Tibial nerve (tissue), 4 donors: Measurements from ENCODE around the gene BCAR3. TPM values are rescaled to one million over a fixed set of nuclear protein-coding genes. Genes with fewer than 3 reads are reported as not detected.

Experiments
- DNase-seq, 2 donors: peaks; one replicate each; pipeline ENCODE4 v3.0.0-alpha.2; 2019; ENCODE audit warnings: low spot score in 2 of 2
- H3K27ac ChIP-seq, 4 donors: fragments of 200-600 bp; sonication (generic) in 3 of 4; one replicate each; pipeline ENCODE4 v1.5.1; 2017 to 2019; ENCODE audit warnings: mild to moderate bottlenecking in 1 of 4
- H3K27me3 ChIP-seq, 2 donors: fragments of 200-600 bp; sonication (generic) in 1 of 2; one replicate each; pipeline versions ENCODE4 v1.5.1 to v1.6.0; 2017 to 2019
- H3K36me3 ChIP-seq, 3 donors: fragments of 200-600 bp; sonication (generic); one replicate each; pipeline ENCODE4 v1.5.1; 2018 to 2019
- H3K4me1 ChIP-seq, 4 donors: fragments of 200-600 bp; sonication (generic) in 3 of 4; one replicate each; pipeline ENCODE4 v1.5.1; 2017 to 2019
- H3K4me3 ChIP-seq, 4 donors: fragments of 200-600 bp; sonication (generic) in 3 of 4; one replicate each; pipeline ENCODE4 v1.5.1; 2017 to 2019; ENCODE audit warnings: mild to moderate bottlenecking in 1 of 4, moderate library complexity in 1 of 4
- H3K9me3 ChIP-seq, 4 donors: fragments of 200-600 bp; sonication (generic) in 3 of 4; one replicate each; pipeline ENCODE4 v1.5.1; 2017 to 2019
- EP300 ChIP-seq, 2 donors: sonication (generic); formaldehyde crosslinking; IDR thresholded peaks; one replicate each; pipeline ENCODE4 v1.6.1; 2017; ENCODE audit warnings: antibody characterized with exemption in 2 of 2, mild to moderate bottlenecking in 1 of 2
- POLR2A ChIP-seq, 2 donors: fragments of 450-650 bp; IDR thresholded peaks; one replicate each; pipeline ENCODE4 v1.6.1; 2017; ENCODE audit warnings: antibody characterized with exemption in 2 of 2, mild to moderate bottlenecking in 2 of 2, moderate library complexity in 2 of 2
- WGBS, 2 donors: methylation state at CpG; one replicate each; pipeline ENCODE4 v1.1.5; 2018; 5-methylcytosine and 5-hydroxymethylcytosine counted together
- total RNA-seq, 4 donors: library from RNA; depleted of rRNA; stranded (reverse); fragments of >200 nt; gene quantifications; one replicate each; pipeline ENCODE4 v1.1.0, GENCODE V29; 2016
- TF ChIP-seq, protein P1 (sequence below), 5 experiments: fragments of 200-600 bp in 3 of 5; fragments of 450-650 bp in 2 of 5; sonication (generic) in 3 of 5; IDR thresholded peaks; one replicate each; pipeline ENCODE4 v1.5.1; 2016 to 2019; ENCODE audit warnings: antibody characterized with exemption in 5 of 5, mild to moderate bottlenecking in 3 of 5, moderate library complexity in 2 of 5

BCAR3 gene
- total RNA-seq, 4 donors from 2014 or later: 26.2 to 41.8 (median 36.5) TPM

DNA sequence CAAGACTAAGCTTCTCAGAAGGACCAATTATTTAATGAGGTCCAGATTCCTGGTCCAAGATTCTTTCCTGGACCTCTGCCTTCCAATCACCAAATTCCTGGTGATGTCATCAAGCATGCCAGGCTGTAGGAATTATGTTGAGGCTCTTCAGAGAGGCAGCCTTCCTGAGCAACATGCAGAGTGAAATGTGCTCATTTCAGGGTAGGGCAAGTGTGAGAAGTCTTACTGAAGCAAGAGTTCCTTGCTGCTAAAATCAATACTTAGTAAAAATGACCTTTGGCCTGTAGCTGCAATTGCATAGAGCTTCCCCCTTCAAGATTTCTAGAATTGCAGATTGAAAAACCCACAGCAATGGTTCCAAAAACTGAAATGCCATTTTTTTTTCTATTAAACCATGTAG, 31.7 kb upstream of the BCAR3 start:
- H3K4me3 ChIP-seq: no peak overlapping the region
- DNase-seq: no peak
- no peak overlapping the region for H3K27ac ChIP-seq
- no peaks in the 10 kb centered on the region for H3K27me3 ChIP-seq
- H3K4me1 ChIP-seq: peaks cover 0 to 15% (median 11%) of the 10 kb centered on the region in 4 donors
- no peaks in the 10 kb centered on the region for H3K36me3 ChIP-seq
- H3K9me3 ChIP-seq: peaks cover 0 to 8% (median 0%) of the 10 kb centered on the region in 4 donors
- no peak for TF ChIP-seq EP300 (IDR thresholded peaks at IDR 0.05)

DNA sequence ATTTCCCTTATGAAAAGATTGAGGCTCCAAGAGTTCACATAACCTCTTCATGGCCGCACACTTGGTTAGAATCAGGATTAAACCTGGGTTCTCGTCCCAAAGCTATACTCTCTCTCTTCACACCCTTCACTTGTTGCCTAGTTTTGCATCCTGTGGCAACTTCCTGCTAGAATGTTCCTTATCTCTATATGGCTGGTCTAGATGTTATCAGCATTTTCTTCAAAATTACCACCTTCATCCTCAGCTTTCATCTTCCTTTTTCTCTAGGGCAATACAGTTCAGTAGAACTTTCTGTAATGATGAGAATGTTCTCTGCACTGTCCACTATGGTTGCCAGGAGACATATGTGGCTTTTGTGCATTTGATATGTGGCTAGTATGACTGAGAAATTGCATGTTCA, 31.1 kb upstream of the BCAR3 start:
- H3K27me3 ChIP-seq: no peaks in the 10 kb centered on the region
- H3K27ac ChIP-seq: no peak overlapping the region
- peaks cover 0 to 8% (median 0%) of the 10 kb centered on the region in 4 donors for H3K9me3 ChIP-seq
- WGBS, 2 donors: 90% methylated on average over 2 of the region's 2 CpGs
- no peak overlapping the region for H3K4me3 ChIP-seq
- H3K36me3 ChIP-seq: no peaks in the 10 kb centered on the region
- TF ChIP-seq POLR2A (IDR thresholded peaks at IDR 0.05): no peak
- no peak for TF ChIP-seq EP300 (IDR thresholded peaks at IDR 0.05)
- peaks cover 0 to 17% (median 12%) of the 10 kb centered on the region in 4 donors for H3K4me1 ChIP-seq
- no peak for DNase-seq

DNA sequence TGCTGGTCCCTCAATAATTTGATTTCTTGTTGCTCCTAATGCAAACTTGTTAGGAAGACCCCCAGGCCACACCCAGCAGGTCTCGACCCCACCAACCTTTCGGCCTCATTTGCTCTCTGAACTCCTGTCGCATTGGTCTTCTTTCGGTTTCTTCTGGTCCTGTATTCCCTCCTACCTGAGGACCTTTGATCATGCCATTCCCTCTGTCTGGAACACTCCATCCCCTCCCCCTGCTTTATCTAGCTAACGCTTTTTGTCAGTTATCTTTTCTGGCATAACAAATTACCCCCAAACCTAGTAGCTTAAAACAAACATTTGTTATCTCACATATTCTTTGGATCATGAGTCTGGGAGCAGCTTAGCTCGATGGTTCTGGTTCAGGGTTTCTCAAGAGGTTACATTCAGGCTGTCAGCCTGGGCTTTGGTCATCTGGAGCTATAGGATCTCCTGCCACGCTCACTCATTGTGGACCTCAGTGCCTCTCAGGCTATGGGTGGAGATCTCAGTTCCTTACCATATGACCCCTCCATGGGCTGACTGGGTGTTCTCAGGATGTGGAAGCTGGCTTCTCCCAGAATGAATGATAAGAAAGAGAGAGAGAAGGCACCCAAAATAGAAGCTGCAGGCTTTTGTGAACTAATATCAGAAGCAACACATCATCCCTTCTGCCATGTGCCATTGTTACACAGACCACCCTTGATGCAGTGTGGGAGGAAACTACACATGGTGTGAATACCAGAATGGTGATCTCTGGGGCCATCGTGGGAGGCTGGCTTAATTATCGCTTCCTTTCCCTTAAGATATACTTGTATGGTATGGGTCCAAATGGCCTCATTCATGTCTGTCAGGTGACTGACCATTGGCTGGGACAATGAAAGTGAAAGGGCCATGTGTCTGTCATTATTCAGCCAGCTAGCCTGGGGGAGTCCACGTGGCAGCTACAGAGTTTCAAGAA, 29.1 kb upstream of the BCAR3 start:
- Histone ChIP-seq H3K9me3 (no peaks in the 10 kb centered on the region), H3K4me1 (peaks cover 0 to 17% (median 12%) of the 10 kb centered on the region in 4 donors), H3K27me3 (no peaks in the 10 kb centered on the region), H3K4me3 (no peak overlapping the region), H3K27ac (no peak overlapping the region), H3K36me3 (no peaks in the 10 kb centered on the region)
- no peak for TF ChIP-seq POLR2A (IDR thresholded peaks at IDR 0.05)
- WGBS, 2 donors: 78% methylated on average over 10 of the region's 10 CpGs
- DNase-seq: no peak

DNA sequence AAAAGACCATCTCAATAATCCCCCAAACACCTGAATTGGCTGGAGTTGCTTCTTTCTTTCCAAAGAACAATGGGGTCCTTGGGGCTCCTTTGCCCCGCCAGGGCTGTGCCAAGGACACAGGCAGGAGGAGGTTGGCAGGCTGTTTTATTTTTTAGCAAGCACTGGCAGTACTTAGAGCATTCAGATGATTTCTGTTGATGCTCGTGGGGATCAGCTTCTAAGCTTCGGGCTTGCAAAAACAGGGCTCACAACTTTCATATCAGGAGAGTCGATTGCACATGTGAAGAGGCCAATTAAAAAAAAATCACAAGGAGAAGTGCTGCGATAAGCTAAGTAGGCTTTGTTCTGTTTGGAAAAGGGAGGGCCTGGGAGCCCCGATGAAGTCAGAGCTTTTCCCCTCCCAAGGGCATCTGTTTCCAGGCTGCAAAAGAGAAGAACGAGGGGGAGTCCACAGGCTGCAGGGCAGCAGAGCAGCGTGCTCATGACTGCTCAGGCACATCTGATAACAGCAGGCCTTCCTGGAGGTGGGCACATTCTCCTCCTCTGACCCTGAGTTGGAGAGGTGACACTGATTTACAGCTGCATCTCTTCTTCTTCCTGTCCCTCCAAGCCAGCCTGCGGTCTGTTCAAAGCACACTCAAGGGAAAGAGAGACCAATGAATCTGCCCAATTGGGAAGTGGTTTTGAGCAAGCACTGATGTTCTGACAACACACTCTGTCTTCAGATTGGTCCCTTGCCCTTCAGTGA, 27.3 kb upstream of the BCAR3 start:
- Histone ChIP-seq H3K9me3 (no peaks in the 10 kb centered on the region), H3K4me3 (no peak overlapping the region), H3K36me3 (no peaks in the 10 kb centered on the region), H3K27me3 (no peaks in the 10 kb centered on the region), H3K27ac (peak overlapping the region in 2 of 4 donors; percentile 34 to 59), H3K4me1 (peaks cover 0 to 17% (median 12%) of the 10 kb centered on the region in 4 donors)
- no peak for DNase-seq
- WGBS, 2 donors: 15 to 20% methylated on average over 8 to 9 of the region's 9 CpGs
- TF ChIP-seq POLR2A (IDR thresholded peaks at IDR 0.05) (no peak), EP300 (IDR thresholded peaks at IDR 0.05) (no peak)
- TF ChIP-seq, protein P1, sequence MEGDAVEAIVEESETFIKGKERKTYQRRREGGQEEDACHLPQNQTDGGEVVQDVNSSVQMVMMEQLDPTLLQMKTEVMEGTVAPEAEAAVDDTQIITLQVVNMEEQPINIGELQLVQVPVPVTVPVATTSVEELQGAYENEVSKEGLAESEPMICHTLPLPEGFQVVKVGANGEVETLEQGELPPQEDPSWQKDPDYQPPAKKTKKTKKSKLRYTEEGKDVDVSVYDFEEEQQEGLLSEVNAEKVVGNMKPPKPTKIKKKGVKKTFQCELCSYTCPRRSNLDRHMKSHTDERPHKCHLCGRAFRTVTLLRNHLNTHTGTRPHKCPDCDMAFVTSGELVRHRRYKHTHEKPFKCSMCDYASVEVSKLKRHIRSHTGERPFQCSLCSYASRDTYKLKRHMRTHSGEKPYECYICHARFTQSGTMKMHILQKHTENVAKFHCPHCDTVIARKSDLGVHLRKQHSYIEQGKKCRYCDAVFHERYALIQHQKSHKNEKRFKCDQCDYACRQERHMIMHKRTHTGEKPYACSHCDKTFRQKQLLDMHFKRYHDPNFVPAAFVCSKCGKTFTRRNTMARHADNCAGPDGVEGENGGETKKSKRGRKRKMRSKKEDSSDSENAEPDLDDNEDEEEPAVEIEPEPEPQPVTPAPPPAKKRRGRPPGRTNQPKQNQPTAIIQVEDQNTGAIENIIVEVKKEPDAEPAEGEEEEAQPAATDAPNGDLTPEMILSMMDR (IDR thresholded peaks at IDR 0.05): no peak

DNA sequence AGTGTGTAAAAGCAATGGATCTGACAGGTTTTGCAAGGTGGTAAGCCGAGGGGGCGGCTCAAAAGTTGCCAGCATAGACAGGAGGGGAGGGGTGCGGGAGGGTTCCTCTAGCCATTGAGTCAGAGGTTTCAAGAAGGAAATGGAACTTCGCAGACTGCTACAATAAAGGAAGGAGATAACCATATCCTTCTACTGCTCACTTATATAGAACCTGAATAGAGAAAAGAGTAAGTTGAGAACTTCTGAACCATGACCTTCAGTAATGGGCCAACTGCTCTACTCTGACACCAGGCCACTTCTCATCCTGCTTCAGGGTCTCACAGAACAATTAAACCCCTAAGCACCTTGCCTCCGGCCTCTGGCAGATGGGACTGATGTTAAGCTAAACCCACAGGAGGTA, 26.3 kb upstream of the BCAR3 start:
- no peak overlapping the region for H3K4me3 ChIP-seq
- no peak overlapping the region for H3K27ac ChIP-seq
- no peaks in the 10 kb centered on the region for H3K9me3 ChIP-seq
- DNase-seq: no peak
- H3K27me3 ChIP-seq: no peaks in the 10 kb centered on the region
- H3K4me1 ChIP-seq: peaks cover 0 to 20% (median 12%) of the 10 kb centered on the region in 4 donors
- TF ChIP-seq, protein P1 (IDR thresholded peaks at IDR 0.05): no peak
- no peak for TF ChIP-seq POLR2A (IDR thresholded peaks at IDR 0.05)
- TF ChIP-seq EP300 (IDR thresholded peaks at IDR 0.05): no peak
- WGBS, 2 donors: 84 to 91% methylated on average over 5 of the region's 5 CpGs
- no peaks in the 10 kb centered on the region for H3K36me3 ChIP-seq

DNA sequence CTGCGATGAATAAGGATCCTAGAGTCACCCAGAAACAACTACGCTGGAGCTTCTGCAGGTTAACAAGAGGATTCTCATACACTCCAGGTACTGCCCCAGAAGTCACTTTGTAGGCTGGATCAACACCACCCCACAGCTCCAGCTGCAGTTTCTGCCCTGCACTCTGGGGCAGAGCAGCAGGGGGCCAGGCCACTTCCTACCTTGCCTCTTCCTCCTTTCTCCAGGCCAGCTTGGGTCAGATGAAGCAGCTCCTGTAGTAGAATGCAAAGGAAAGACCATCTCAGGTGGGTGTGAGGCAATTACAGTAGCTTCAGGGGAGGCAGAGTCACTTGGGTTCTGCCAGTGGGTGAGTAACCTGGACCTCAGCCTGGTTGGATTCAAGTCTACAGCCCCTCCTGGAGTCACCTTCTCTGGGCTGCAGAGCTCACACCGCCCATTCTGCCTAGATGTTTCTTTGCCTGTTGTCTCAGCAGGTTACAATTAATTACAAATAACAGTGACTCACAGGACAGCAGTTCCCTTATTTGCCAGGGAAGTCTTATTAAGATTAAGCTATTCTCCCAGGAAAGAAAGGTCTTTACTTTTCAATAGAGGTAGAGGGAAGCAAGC, 24.4 kb upstream of the BCAR3 start:
- no peak for DNase-seq
- H3K36me3 ChIP-seq: no peaks in the 10 kb centered on the region
- H3K9me3 ChIP-seq: no peaks in the 10 kb centered on the region
- TF ChIP-seq EP300 (IDR thresholded peaks at IDR 0.05): no peak
- TF ChIP-seq, protein P1 (IDR thresholded peaks at IDR 0.05): no peak
- TF ChIP-seq POLR2A (IDR thresholded peaks at IDR 0.05): no peak
- no peak overlapping the region for H3K27ac ChIP-seq
- no peak overlapping the region for H3K4me3 ChIP-seq
- H3K4me1 ChIP-seq: peaks cover 0 to 25% (median 15%) of the 10 kb centered on the region in 4 donors
- 95 to 96% methylated on average over 3 of the region's 3 CpGs for WGBS, 2 donors
- no peaks in the 10 kb centered on the region for H3K27me3 ChIP-seq
